HG02623 (cell line): ENCODE measurements around the gene FBH1.
"Not testable (repeated sequence)": the region's sequence is repeated elsewhere in the genome, so short reads cannot be mapped to it uniquely, and the experiment has no call there.

ENCODE experiments used
- ATAC-seq: cut with Tn5 transposase; IDR thresholded peaks from one replicate; pipeline ENCODE4 v1.9.1; 2021; ENCODE audit warnings: moderate library complexity; ENCODE audit not compliant: unreplicated experiment

The FBH1 gene

GRCh38 chr10:5938291-5938690 is 48.2 kb downstream of the FBH1 start:
- ATAC-seq = no peak

GRCh38 chr10:5940807-5941218 is 50.8 kb downstream of the FBH1 start:
- ATAC-seq = no peak

GRCh38 chr10:5941579-5941978 is 51.5 kb downstream of the FBH1 start:
- ATAC-seq = no peak

- ATAC-seq = no peak
These were observed 52.0 kb downstream of the FBH1 start for GRCh38 chr10:5942001-5942400.

- no peak for ATAC-seq
These were observed 52.4 kb downstream of the FBH1 start for GRCh38 chr10:5942474-5942873.

GRCh38 chr10:5943536-5943935 is 53.5 kb downstream of the FBH1 start:
- ATAC-seq = no peak

- ATAC-seq = no peak
These were observed 54.5 kb downstream of the FBH1 start for GRCh38 chr10:5944389-5945189.

- no peak for ATAC-seq
These were observed 55.1 kb downstream of the FBH1 start for GRCh38 chr10:5945190-5945509.

- no peak for ATAC-seq
These were observed 55.7 kb downstream of the FBH1 start for GRCh38 chr10:5945561-5946418.

- ATAC-seq = not testable (repeated sequence)
These were observed 56.4 kb downstream of the FBH1 start for GRCh38 chr10:5946419-5946775.

GRCh38 chr10:5946786-5947185 is 56.7 kb downstream of the FBH1 start:
- no peak for ATAC-seq

- no peak for ATAC-seq
These were observed 57.6 kb downstream of the FBH1 start for GRCh38 chr10:5947471-5948207.

GRCh38 chr10:5948208-5948585 is 58.2 kb downstream of the FBH1 start:
- no peak for ATAC-seq

- ATAC-seq = no peak
These were observed 59.1 kb downstream of the FBH1 start for GRCh38 chr10:5949009-5949759.

GRCh38 chr10:5951167-5951711 is 61.2 kb downstream of the FBH1 start:
- no peak for ATAC-seq

GRCh38 chr10:5951721-5952407 is 61.8 kb downstream of the FBH1 start:
- ATAC-seq = no peak

GRCh38 chr10:5952731-5953385 is 62.8 kb downstream of the FBH1 start:
- no peak for ATAC-seq

- no peak for ATAC-seq
These were observed 63.6 kb downstream of the FBH1 start for GRCh38 chr10:5953676-5954075.

- no peak for ATAC-seq
These were observed 66.3 kb downstream of the FBH1 start for GRCh38 chr10:5956146-5956936.
